Cardiac muscle cell (in vitro differentiated cells and primary cell): ENCODE data around the gene MPL. TPM values are rescaled to one million over a fixed set of nuclear protein-coding genes. Genes with fewer than 3 reads are reported as not detected.

ENCODE experiments used
- DNase-seq, 2 donors: peaks; one replicate each; pipeline versions ENCODE4 v3.0.0 to v3.0.0-alpha.2; 2010 to 2017; ENCODE audit warnings: low read depth in 1 of 2, low spot score in 1 of 2
- H3K27ac ChIP-seq: fragments of 200-600 bp; sonication (generic); 2 replicates; pipeline ENCODE4 v1.5.1; 2016
- H3K27me3 ChIP-seq: fragments of 200-600 bp; sonication (generic); 2 replicates; pipeline ENCODE4 v1.6.0; 2016; ENCODE audit warnings: control low read depth
- H3K36me3 ChIP-seq: fragments of 200-600 bp; sonication (generic); 2 replicates; pipeline ENCODE4 v1.5.1; 2016; ENCODE audit warnings: control low read depth
- H3K4me1 ChIP-seq: fragments of 200-600 bp; sonication (generic); 2 replicates; pipeline ENCODE4 v1.8.1; 2017; ENCODE audit warnings: low read depth, mild to moderate bottlenecking, mixed run types
- H3K4me3 ChIP-seq: fragments of 200-600 bp; sonication (generic); 2 replicates; pipeline ENCODE4 v1.5.1; 2016; ENCODE audit warnings: mild to moderate bottlenecking
- H3K9me3 ChIP-seq: fragments of 200-600 bp; sonication (generic); 2 replicates; pipeline ENCODE4 v1.5.1; 2017; ENCODE audit warnings: low read depth, mild to moderate bottlenecking, control low read depth
- polyA plus RNA-seq: library from polyadenylated mRNA; unstranded; fragments of >200 nt; fragmentation: Nextera tagmentation; extraction: Ambion mirVana; gene quantifications from 2 replicates; pipeline ENCODE4 v1.2.1, GENCODE V29; 2016
- total RNA-seq: library from RNA; depleted of rRNA; stranded (reverse); fragments of >200 nt; gene quantifications from 2 replicates; pipeline ENCODE4 v1.2.3, GENCODE V29; 2016
- TF ChIP-seq, protein P1 (sequence below): IDR thresholded peaks from 2 replicates; pipeline ENCODE4 v1.5.1; 2012; ENCODE audit warnings: low read depth, mild to moderate bottlenecking, low read length

MPL gene
- total and polyA plus RNA-seq, 2 experiments from 2014 or later: not detected

DNA sequence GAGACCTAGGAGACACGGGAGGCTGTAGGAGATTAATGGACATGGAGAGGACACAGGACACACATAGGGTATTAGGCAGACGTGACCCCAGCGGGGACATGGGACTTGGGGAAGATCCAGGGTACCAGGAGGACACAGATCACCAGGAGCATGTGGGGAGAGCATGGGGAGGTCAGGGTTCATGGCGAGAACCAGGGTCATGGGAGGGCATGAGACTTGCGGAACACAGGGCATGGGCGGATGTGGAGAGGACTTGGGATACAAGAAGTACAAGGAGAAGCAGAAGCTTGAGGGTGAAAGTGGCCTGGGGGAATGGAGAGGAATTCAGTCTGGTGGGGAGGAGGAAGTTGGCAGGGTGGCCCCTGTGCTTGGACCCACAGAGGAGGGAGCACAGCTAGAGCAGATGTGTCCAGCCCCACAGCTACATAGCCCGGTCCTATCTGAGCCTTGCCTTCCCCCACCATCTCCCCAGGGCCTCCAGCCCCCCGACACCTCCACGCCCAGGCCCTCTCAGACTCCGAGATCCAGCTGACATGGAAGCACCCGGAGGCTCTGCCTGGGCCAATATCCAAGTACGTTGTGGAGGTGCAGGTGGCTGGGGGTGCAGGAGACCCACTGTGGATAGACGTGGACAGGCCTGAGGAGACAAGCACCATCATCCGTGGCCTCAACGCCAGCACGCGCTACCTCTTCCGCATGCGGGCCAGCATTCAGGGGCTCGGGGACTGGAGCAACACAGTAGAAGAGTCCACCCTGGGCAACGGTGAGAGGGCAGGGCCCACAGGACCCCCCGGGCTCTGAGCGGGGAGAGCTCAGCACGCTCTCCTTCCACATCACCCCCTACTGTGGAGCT is 24.7 kb upstream of the MPL start:
- Histone ChIP-seq H3K27me3 (no peaks in the 10 kb centered on the region), H3K4me3 (no peak overlapping the region), H3K4me1 (no peaks in the 10 kb centered on the region), H3K27ac (no peak overlapping the region), H3K9me3 (no peaks in the 10 kb centered on the region), H3K36me3 (no peaks in the 10 kb centered on the region)
- no peak for DNase-seq
- TF ChIP-seq, protein P1, sequence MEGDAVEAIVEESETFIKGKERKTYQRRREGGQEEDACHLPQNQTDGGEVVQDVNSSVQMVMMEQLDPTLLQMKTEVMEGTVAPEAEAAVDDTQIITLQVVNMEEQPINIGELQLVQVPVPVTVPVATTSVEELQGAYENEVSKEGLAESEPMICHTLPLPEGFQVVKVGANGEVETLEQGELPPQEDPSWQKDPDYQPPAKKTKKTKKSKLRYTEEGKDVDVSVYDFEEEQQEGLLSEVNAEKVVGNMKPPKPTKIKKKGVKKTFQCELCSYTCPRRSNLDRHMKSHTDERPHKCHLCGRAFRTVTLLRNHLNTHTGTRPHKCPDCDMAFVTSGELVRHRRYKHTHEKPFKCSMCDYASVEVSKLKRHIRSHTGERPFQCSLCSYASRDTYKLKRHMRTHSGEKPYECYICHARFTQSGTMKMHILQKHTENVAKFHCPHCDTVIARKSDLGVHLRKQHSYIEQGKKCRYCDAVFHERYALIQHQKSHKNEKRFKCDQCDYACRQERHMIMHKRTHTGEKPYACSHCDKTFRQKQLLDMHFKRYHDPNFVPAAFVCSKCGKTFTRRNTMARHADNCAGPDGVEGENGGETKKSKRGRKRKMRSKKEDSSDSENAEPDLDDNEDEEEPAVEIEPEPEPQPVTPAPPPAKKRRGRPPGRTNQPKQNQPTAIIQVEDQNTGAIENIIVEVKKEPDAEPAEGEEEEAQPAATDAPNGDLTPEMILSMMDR: no peak

DNA sequence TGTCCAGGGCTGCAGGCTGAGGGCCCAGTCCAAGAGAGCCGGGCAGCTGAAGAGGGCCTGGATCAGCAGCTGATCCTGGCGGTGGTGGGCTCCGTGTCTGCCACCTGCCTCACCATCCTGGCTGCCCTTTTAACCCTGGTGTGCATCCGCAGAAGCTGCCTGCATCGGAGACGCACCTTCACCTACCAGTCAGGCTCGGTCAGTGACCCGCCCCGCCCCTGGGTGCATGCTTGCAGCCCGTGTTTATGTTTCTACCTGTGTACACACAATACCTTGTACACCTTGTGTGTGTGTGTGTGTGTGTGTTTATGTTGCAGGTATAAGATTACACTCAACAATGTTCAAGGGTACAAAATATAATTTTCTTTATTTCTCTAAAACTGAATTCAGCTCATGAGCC is 23.8 kb upstream of the MPL start:
- TF ChIP-seq, protein P1: no peak
- Histone ChIP-seq H3K27ac (no peak overlapping the region), H3K4me1 (no peaks in the 10 kb centered on the region), H3K9me3 (no peaks in the 10 kb centered on the region), H3K27me3 (no peaks in the 10 kb centered on the region), H3K4me3 (no peak overlapping the region), H3K36me3 (no peaks in the 10 kb centered on the region)
- DNase-seq: no peak

DNA sequence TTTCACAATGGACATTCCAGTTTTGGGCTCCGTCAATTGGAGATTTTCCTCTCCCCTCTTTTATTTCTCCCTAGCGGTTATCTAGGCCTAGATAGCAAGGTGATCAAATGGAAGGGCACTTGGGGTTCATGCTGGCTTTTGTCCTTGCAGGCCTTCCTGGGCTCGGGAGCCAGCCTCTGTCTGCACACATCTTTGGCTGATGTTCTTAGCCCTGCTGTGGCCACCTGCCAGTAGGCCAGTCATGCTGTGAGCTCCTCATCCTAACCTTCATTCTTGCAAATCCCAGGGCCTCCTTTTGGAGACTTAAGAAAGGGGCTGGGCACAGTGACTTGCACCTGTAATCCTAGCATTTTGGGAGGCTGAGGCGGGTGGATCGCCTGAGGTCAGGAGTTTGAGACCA is 23.4 kb upstream of the MPL start:
- H3K4me1 ChIP-seq: no peaks in the 10 kb centered on the region
- no peaks in the 10 kb centered on the region for H3K36me3 ChIP-seq
- H3K9me3 ChIP-seq: no peaks in the 10 kb centered on the region
- H3K4me3 ChIP-seq: no peak overlapping the region
- DNase-seq: no peak
- no peak overlapping the region for H3K27ac ChIP-seq
- TF ChIP-seq, protein P1: no peak
- H3K27me3 ChIP-seq: no peaks in the 10 kb centered on the region

DNA sequence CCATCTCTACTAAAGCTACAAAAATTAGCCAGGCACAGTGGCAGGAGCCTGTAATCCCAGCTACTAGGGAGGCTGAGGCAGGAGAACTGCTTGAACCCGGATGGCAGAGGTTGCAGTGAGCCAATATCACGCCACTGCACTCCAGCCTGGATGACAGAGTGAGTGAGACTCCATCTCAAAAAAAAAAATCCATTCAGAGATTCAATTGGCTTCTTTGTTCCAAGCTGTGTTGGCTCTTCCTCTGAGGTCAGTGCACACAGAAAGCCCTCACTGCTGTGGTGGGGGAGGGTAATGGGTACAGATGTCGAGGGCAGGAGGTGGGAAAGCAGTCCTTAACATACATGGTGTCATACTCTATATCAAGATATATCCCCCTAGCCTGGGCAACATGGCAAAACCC is 22.1 kb upstream of the MPL start:
- Histone ChIP-seq H3K27me3 (no peaks in the 10 kb centered on the region), H3K27ac (no peak overlapping the region), H3K36me3 (no peaks in the 10 kb centered on the region), H3K9me3 (no peaks in the 10 kb centered on the region), H3K4me1 (no peaks in the 10 kb centered on the region), H3K4me3 (no peak overlapping the region)
- TF ChIP-seq, protein P1: no peak
- DNase-seq: no peak

DNA sequence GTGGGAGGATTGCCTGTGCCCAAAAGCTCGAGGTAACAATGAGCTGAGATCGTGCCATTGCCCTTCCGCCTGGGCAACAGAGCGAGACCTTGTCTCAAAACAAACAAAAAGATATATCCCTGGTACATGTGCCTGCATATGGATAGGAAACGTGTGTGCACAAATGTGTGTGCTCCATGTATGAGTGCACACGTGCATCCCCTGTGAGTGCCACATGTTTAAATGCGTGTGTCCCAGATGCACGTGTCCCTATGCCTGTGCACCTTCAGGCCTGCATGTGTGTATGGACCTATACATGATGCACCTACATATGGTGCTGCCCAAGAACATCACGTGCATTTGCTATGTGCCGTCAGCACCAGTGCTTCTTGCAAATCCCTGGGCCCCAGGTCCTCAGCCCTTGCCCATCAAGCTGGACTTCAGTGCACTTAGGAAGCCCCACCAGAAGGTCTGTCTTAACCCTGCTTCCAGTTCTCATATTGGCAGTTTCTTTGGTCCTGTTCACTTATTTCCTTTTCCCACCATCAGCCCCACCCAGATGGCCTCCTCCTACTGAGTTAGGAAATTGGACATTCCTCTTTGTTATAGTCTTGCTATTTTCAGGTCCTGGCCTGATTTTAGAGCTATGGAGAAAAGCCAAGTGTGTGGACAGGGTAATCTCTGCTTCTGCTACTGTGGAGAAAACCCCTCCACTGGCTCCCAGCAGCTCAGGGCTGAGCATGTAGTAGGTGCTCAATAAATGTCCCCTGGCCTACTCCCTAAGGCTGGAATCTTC is 21.5 kb upstream of the MPL start:
- H3K27ac ChIP-seq: no peak overlapping the region
- TF ChIP-seq, protein P1: no peak
- H3K36me3 ChIP-seq: no peaks in the 10 kb centered on the region
- H3K4me3 ChIP-seq: no peak overlapping the region
- DNase-seq: peak in 1 of 2 donors; percentile 53
- no peaks in the 10 kb centered on the region for H3K4me1 ChIP-seq
- H3K27me3 ChIP-seq: no peaks in the 10 kb centered on the region
- H3K9me3 ChIP-seq: no peaks in the 10 kb centered on the region
